Tibial artery (tissue), 4 donors: ENCODE measurements around the gene CCDC137.
A peak's percentile ranks its signal among the peaks of the same experiment; 100 is the strongest.

Source experiments
- DNase-seq, 2 donors: peaks; one replicate each; pipeline ENCODE4 v3.0.0-alpha.2; 2019
- H3K27ac ChIP-seq, 2 donors: fragments of 200-600 bp; sonication (generic) in 1 of 2; 1 replicate in 1 of 2; 2 replicates in 1 of 2; pipeline ENCODE4 v1.5.1; 2018 to 2019; ENCODE audit warnings: mild to moderate bottlenecking in 1 of 2
- H3K27me3 ChIP-seq, 2 donors: fragments of 200-600 bp; sonication (generic) in 1 of 2; one replicate each; pipeline versions ENCODE4 v1.5.1 to v1.6.0; 2016 to 2019
- H3K36me3 ChIP-seq, 3 donors: fragments of 200-600 bp; sonication (generic) in 2 of 3; one replicate each; pipeline ENCODE4 v1.5.1; 2016 to 2019; ENCODE audit warnings: mild to moderate bottlenecking in 2 of 3
- H3K4me1 ChIP-seq, 4 donors: fragments of 200-600 bp; sonication (generic) in 2 of 4; 1 replicate in 3 of 4; 2 replicates in 1 of 4; pipeline ENCODE4 v1.5.1; 2016 to 2019
- H3K4me3 ChIP-seq, 2 donors: fragments of 200-600 bp; sonication (generic) in 1 of 2; 1 replicate in 1 of 2; 2 replicates in 1 of 2; pipeline ENCODE4 v1.5.1; 2018 to 2019; ENCODE audit warnings: mild to moderate bottlenecking in 2 of 2
- H3K9me3 ChIP-seq, 3 donors: fragments of 200-600 bp; sonication (generic) in 1 of 3; one replicate each; pipeline ENCODE4 v1.5.1; 2016 to 2019
- CTCF ChIP-seq, 2 experiments: fragments of 200-600 bp in 1 of 2; fragments of 450-650 bp in 1 of 2; IDR thresholded peaks; one replicate each; pipeline ENCODE4 v1.5.1; 2017 to 2019; ENCODE audit warnings: antibody characterized with exemption in 2 of 2, mild to moderate bottlenecking in 1 of 2, moderate library complexity in 1 of 2
- intact Hi-C: fragments of 100-400 bp; cut with DNase I; formaldehyde crosslinking; loops from one replicate; pipeline ENCODE4 v1.15.0; 2023; ENCODE audit warnings: low total_unique reads

CCDC137 gene

GRCh38 chr17:81702934-81703746 is 36.6 kb downstream of the CCDC137 start, which contains the start of gene MRPL12:
TSS of gene MRPL12 (plus strand) at chr17:81703367. CDS start at chr17:81703502, 135 bp downstream.
- Histone ChIP-seq H3K4me3 (peak within 1 kb of the TSS; percentile 71 to 82), H3K9me3 (no peaks in the 10 kb centered on the region), H3K4me1 (peaks cover 0 to 37% (median 28%) of the 10 kb centered on the region in 4 donors), H3K27me3 (no peaks in the 10 kb centered on the region), H3K36me3 (peaks cover 4 to 69% (median 53%) of the 10 kb centered on the region in 3 donors), H3K27ac (peak within 1 kb of the TSS; percentile 92 to 93)
- intact Hi-C loops = no loop called here
- TF ChIP-seq CTCF (IDR thresholded peaks at IDR 0.05) = peak; percentile 23 to 49
- peak; percentile 91 to 94 for DNase-seq

- Histone ChIP-seq H3K9me3 (no peaks in the 10 kb centered on the region), H3K4me1 (peaks cover 0 to 37% (median 28%) of the 10 kb centered on the region in 4 donors), H3K27me3 (no peaks in the 10 kb centered on the region), H3K36me3 (peaks cover 0 to 61% (median 44%) of the 10 kb centered on the region in 3 donors), H3K4me3 (peak overlapping the region; percentile 71 to 82), H3K27ac (peak overlapping the region; percentile 92 to 93)
- no peak for TF ChIP-seq CTCF (IDR thresholded peaks at IDR 0.05)
- intact Hi-C loops = no loop called here
- no peak for DNase-seq
Measured at GRCh38 chr17:81703747-81704654, 37.5 kb downstream of the CCDC137 start.

- peaks cover 0 to 44% (median 33%) of the 10 kb centered on the region in 3 donors for H3K36me3 ChIP-seq
- TF ChIP-seq CTCF (IDR thresholded peaks at IDR 0.05) = no peak
- no peak overlapping the region for H3K27ac ChIP-seq
- H3K4me1 ChIP-seq = peaks cover 0 to 40% (median 31%) of the 10 kb centered on the region in 4 donors
- no peak for DNase-seq
- intact Hi-C loops = no loop called here
- H3K27me3 ChIP-seq = peaks cover 0 to 7% of the 10 kb centered on the region in 2 donors
- no peak overlapping the region for H3K4me3 ChIP-seq
- no peaks in the 10 kb centered on the region for H3K9me3 ChIP-seq
Measured at GRCh38 chr17:81705518-81706231, 39.1 kb downstream of the CCDC137 start.

- DNase-seq = no peak
- intact Hi-C loops = no loop called here
- Histone ChIP-seq H3K4me3 (no peak overlapping the region), H3K36me3 (peaks cover 0 to 38% (median 28%) of the 10 kb centered on the region in 3 donors), H3K9me3 (no peaks in the 10 kb centered on the region), H3K27ac (no peak overlapping the region), H3K4me1 (peaks cover 0 to 40% (median 32%) of the 10 kb centered on the region in 4 donors), H3K27me3 (peaks cover 0 to 7% of the 10 kb centered on the region in 2 donors)
- TF ChIP-seq CTCF (IDR thresholded peaks at IDR 0.05) = no peak
Measured at GRCh38 chr17:81706232-81706611, 39.7 kb downstream of the CCDC137 start.
